B cell (primary cell): ENCODE results near the gene PCDH1. TPM values are rescaled to one million over a fixed set of nuclear protein-coding genes. Genes with fewer than 3 reads are reported as not detected.
A peak's percentile ranks its signal among the peaks of the same experiment; 100 is the strongest.

Experiments
- ATAC-seq: fragments of 200-7000 bp; cut with Tn5 transposase; one replicate; pipeline ENCODE4 v1.10.0; 2021; ENCODE audit warnings: low read depth, mild to moderate bottlenecking, moderate number of reproducible peaks, moderate library complexity
- CTCF ChIA-PET: fragments of 350-600 bp; sonication (Branson Sonifier 250); formaldehyde crosslinking; loops from one replicate; lab custom pipeline; 2021; ENCODE audit warnings: antibody characterized with exemption, inconsistent platforms; lab: Charles Lee
- POLR2A ChIA-PET: fragments of 350-600 bp; sonication (Branson Sonifier 250); formaldehyde crosslinking; loops from one replicate; lab custom pipeline; 2021; ENCODE audit warnings: antibody characterized with exemption; lab: Charles Lee
- DNase-seq: peaks from one replicate; pipeline ENCODE4 v3.0.0; 2013
- H2AFZ ChIP-seq: 2 replicates; pipeline ENCODE4 v1.6.1; 2012; ENCODE audit warnings: mild to moderate bottlenecking, low read depth, low read length; ENCODE audit not compliant: insufficient read depth, poor library complexity, severe bottlenecking
- H3K27ac ChIP-seq, 2 donors: 1 replicate in 1 of 2; 2 replicates in 1 of 2; pipeline ENCODE4 v1.5.1; 2012 to 2013; ENCODE audit warnings: low read length in 2 of 2, mild to moderate bottlenecking in 2 of 2, moderate library complexity in 1 of 2
- H3K27me3 ChIP-seq, 4 experiments: fragments of 200-600 bp in 1 of 4; sonication (generic) in 1 of 4; replicated peaks in 1 of 4; 1 replicate in 2 of 4; 2 replicates in 2 of 4; pipeline versions ENCODE4 v1.6.1 to v1.7.0; 2013 to 2016; ENCODE audit warnings: low read length in 3 of 4, mild to moderate bottlenecking in 2 of 4, mixed read lengths in 1 of 4, moderate library complexity in 1 of 4; ENCODE audit not compliant: insufficient read depth in 4 of 4, control insufficient read depth in 3 of 4; ENCODE audit errors: control extremely low read depth in 1 of 4
- H3K36me3 ChIP-seq, 2 experiments: replicated peaks in 1 of 2; 1 replicate in 1 of 2; 2 replicates in 1 of 2; pipeline versions ENCODE4 v1.6.1 to v1.7.1; 2013; ENCODE audit warnings: low read length in 1 of 2; ENCODE audit not compliant: insufficient read depth in 2 of 2, control insufficient read depth in 1 of 2; ENCODE audit errors: control extremely low read depth in 1 of 2, extremely low read depth in 1 of 2
- H3K4me1 ChIP-seq, 2 donors: fragments of 200-600 bp in 1 of 2; sonication (generic) in 1 of 2; 1 replicate in 1 of 2; 2 replicates in 1 of 2; pipeline versions ENCODE4 v1.5.1 to v1.6.1; 2013 to 2017; ENCODE audit warnings: low read length in 2 of 2; ENCODE audit not compliant: control insufficient read depth in 2 of 2, insufficient read depth in 2 of 2
- H3K4me2 ChIP-seq: replicated peaks from 2 replicates; pipeline ENCODE3; 2012; ENCODE audit warnings: mild to moderate bottlenecking, low read depth, low read length; ENCODE audit not compliant: poor library complexity, severe bottlenecking
- H3K4me3 ChIP-seq, 5 experiments: fragments of 200-600 bp in 1 of 5; sonication (generic) in 1 of 5; 1 replicate in 3 of 5; 2 replicates in 2 of 5; pipeline versions ENCODE4 v1.5.1 to v1.7.0; 2011 to 2016; ENCODE audit warnings: low read length in 4 of 5, mild to moderate bottlenecking in 4 of 5, low read depth in 2 of 5, control low read depth in 1 of 5, moderate library complexity in 1 of 5; ENCODE audit not compliant: insufficient read depth in 1 of 5; ENCODE audit errors: control extremely low read depth in 1 of 5, extremely low read depth in 1 of 5
- H3K79me2 ChIP-seq: fragments of 200-600 bp; sonication (generic); one replicate; pipeline ENCODE4 v1.6.0; 2016; ENCODE audit warnings: low read length; ENCODE audit not compliant: control insufficient read depth, insufficient read depth
- H3K9ac ChIP-seq: fragments of 200-600 bp; sonication (generic); 2 replicates; pipeline ENCODE4 v1.6.1; 2017; ENCODE audit warnings: mild to moderate bottlenecking, low read length, moderate library complexity
- H3K9me3 ChIP-seq, 3 donors: one replicate each; pipeline versions ENCODE4 v1.6.1 to v1.7.1; 2013; ENCODE audit warnings: low read length in 2 of 3; ENCODE audit not compliant: control insufficient read depth in 2 of 3, insufficient read depth in 1 of 3; ENCODE audit errors: control extremely low read depth in 1 of 3
- H4K20me1 ChIP-seq: 2 replicates; pipeline ENCODE4 v1.6.0; 2012; ENCODE audit warnings: mild to moderate bottlenecking, low read length; ENCODE audit not compliant: insufficient read depth, control insufficient read depth, poor library complexity, severe bottlenecking
- H3K27ac Mint-ChIP-seq: one replicate; pipeline ENCODE4 v1.8.0; 2021; ENCODE audit warnings: mixed read lengths
- H3K27me3 Mint-ChIP-seq: one replicate; pipeline ENCODE4 v1.8.0; 2021; ENCODE audit warnings: mixed read lengths
- H3K4me1 Mint-ChIP-seq: one replicate; pipeline ENCODE4 v1.8.0; 2021; ENCODE audit warnings: mixed read lengths
- H3K4me3 Mint-ChIP-seq: one replicate; pipeline ENCODE4 v1.8.0; 2021; ENCODE audit warnings: mixed read lengths
- H3K9me3 Mint-ChIP-seq: one replicate; pipeline ENCODE4 v1.8.0; 2022; ENCODE audit warnings: mixed read lengths; ENCODE audit not compliant: insufficient read depth
- EZH2 ChIP-seq: IDR thresholded peaks from 2 replicates; pipeline ENCODE4 v1.6.1; 2012; ENCODE audit warnings: borderline replicate concordance, low read depth, mild to moderate bottlenecking, moderate library complexity, low read length; ENCODE audit not compliant: insufficient read depth, poor library complexity, severe bottlenecking
- WGBS: methylation state at CpG from one replicate; pipeline ENCODE4 v1.1.5; 2013; ENCODE audit warnings: missing lambda C conversion rate; ENCODE audit not compliant: insufficient coverage; 5-methylcytosine and 5-hydroxymethylcytosine counted together
- intact Hi-C: fragments of 100-400 bp; cut with micrococcal nuclease; formaldehyde crosslinking; loops from one replicate; pipeline ENCODE4 v1.10.0; 2022
- polyA plus RNA-seq: library from polyadenylated mRNA; depleted of rRNA; stranded (reverse); fragments of >200 nt; gene quantifications from 2 replicates; pipeline ENCODE4 v1.2.3, GENCODE V29; 2012
- total RNA-seq, 2 donors: library from RNA; stranded (reverse); fragments of 120-200 nt in 1 of 2; gene quantifications; 1 replicate in 1 of 2; 2 replicates in 1 of 2; pipeline versions ENCODE4 v1.2.3 to v1.2.4, GENCODE V29; 2013 to 2022
- TF ChIP-seq, protein P1 (sequence below): fragments of 200-600 bp; IDR thresholded peaks from one replicate; pipeline ENCODE4 v1.8.0; 2022; ENCODE audit warnings: antibody characterized with exemption, mild to moderate bottlenecking

PCDH1 gene
- total and polyA plus RNA-seq, 2 donors (not counting 1 experiment from before 2014, with no cell fraction given) = 0.06 TPM; not detected in 1

DNA sequence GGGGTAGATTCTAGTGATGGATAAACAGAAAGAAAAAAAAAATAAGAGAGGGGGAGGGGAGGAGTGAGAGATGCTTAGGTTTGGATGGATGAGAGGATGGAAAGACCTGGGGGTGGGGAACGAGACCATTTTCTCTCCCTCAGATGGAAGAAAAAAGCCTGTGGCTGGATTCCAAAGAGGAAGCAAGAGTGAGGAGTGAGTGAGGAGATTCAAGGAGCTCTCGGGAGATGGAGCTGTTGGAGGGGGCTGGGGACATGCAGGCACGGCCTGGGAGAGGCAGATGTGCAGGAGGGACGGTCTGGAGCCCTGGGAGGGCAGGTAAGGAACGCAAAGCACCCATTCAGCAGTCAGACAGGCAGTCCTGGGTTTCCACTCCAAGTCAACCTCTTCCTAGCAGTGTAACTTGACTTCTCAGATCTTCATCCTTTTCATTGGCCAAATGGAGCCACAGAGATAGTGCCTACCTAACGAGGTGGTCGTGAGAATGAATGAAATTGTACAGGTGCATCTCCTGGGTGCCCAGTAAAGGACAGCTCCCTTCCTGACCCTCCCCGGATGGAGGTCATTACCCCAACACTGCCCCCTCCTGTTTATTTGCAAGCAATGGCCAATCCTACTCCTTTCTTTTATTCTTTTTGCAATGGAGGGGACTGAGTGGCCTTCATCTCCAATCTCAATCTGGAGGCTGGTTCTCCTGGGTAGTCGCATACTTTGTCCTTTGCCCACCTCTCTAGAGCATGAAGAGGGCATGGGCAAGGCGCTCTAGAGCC, 52.2 kb downstream of the PCDH1 start:
- Histone ChIP-seq H3K9ac (no peak overlapping the region), H3K4me2 (no peak overlapping the region), H2AFZ (no peak overlapping the region), H3K79me2 (no peaks in the 10 kb centered on the region), H3K27ac (no peak overlapping the region), H3K36me3 (no peaks in the 10 kb centered on the region), H3K4me3 (no peak overlapping the region), H3K27me3 (no peaks in the 10 kb centered on the region), H3K9me3 (no peaks in the 10 kb centered on the region), H4K20me1 (no peaks in the 10 kb centered on the region), H3K4me1 (no peaks in the 10 kb centered on the region)
- TF ChIP-seq, protein P1, sequence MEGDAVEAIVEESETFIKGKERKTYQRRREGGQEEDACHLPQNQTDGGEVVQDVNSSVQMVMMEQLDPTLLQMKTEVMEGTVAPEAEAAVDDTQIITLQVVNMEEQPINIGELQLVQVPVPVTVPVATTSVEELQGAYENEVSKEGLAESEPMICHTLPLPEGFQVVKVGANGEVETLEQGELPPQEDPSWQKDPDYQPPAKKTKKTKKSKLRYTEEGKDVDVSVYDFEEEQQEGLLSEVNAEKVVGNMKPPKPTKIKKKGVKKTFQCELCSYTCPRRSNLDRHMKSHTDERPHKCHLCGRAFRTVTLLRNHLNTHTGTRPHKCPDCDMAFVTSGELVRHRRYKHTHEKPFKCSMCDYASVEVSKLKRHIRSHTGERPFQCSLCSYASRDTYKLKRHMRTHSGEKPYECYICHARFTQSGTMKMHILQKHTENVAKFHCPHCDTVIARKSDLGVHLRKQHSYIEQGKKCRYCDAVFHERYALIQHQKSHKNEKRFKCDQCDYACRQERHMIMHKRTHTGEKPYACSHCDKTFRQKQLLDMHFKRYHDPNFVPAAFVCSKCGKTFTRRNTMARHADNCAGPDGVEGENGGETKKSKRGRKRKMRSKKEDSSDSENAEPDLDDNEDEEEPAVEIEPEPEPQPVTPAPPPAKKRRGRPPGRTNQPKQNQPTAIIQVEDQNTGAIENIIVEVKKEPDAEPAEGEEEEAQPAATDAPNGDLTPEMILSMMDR = peak; percentile 24
- TF ChIP-seq EZH2 = no peak
- H3K27ac Mint-ChIP-seq = no peak overlapping the region
- ChIA-PET POLR2A (no interaction called here), CTCF (interaction anchor here (0.6 to 2.3 kb wide), 9 partner anchors 8 to 161 kb away, joined by 3 to 13 read pairs (median 4); partner anchors contain the start of gene PCDH1)
- 82% methylated on average over 8 of the region's 10 CpGs for WGBS
- no peak overlapping the region for H3K4me3 Mint-ChIP-seq
- intact Hi-C loops = loop anchor here (1.0 kb wide), 1 partner anchor 124 kb away; no protein-coding TSS in a partner anchor
- H3K27me3 Mint-ChIP-seq = peaks cover 36% of the 10 kb centered on the region
- H3K9me3 Mint-ChIP-seq = no peaks in the 10 kb centered on the region
- ATAC-seq = no peak
- no peaks in the 10 kb centered on the region for H3K4me1 Mint-ChIP-seq
- DNase-seq = peak; percentile 19

DNA sequence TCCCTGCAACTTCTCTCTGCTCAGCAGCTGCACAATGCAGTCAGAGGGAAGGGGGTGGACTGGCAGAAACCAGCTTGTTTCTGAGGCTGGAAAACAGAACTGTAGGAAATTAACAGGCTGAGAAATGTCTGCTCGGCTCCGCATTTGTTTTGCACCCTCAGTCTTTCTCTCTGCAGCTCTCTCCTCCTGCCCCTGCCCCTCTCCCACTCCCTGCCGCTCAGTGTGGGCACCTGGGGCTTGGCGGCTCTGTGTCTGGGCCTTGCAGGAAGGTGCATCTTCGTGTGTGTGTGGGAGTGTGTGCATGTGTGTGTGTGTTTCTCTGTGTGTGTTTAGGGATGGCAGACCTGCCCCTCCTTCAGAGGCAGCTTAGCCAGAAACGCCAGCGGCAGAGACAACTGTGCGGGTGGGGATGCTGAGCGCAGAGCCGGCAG, 53.0 kb downstream of the PCDH1 start:
- H3K4me2 ChIP-seq = no peak overlapping the region
- H3K79me2 ChIP-seq = no peaks in the 10 kb centered on the region
- CTCF ChIA-PET = interaction anchor here (0.7 to 2.3 kb wide), 6 partner anchors 10 to 160 kb away, joined by 3 to 13 read pairs (median 4); partner anchors contain the start of gene PCDH1
- peaks cover 32% of the 10 kb centered on the region for H3K27me3 Mint-ChIP-seq
- 33% methylated on average over 5 of the region's 10 CpGs for WGBS
- intact Hi-C loops = no loop called here
- H3K4me3 ChIP-seq = no peak overlapping the region
- H3K36me3 ChIP-seq = no peaks in the 10 kb centered on the region
- DNase-seq (no peak), ATAC-seq (no peak)
- no peaks in the 10 kb centered on the region for H3K9me3 Mint-ChIP-seq
- H3K27ac Mint-ChIP-seq = no peak overlapping the region
- no peak overlapping the region for H3K27ac ChIP-seq
- no peaks in the 10 kb centered on the region for H3K9me3 ChIP-seq
- no peaks in the 10 kb centered on the region for H3K4me1 Mint-ChIP-seq
- H3K9ac ChIP-seq = no peak overlapping the region
- no peaks in the 10 kb centered on the region for H3K27me3 ChIP-seq
- H3K4me3 Mint-ChIP-seq = no peak overlapping the region
- POLR2A ChIA-PET = no interaction called here
- H2AFZ ChIP-seq = no peak overlapping the region
- no peaks in the 10 kb centered on the region for H4K20me1 ChIP-seq
- no peaks in the 10 kb centered on the region for H3K4me1 ChIP-seq
- TF ChIP-seq EZH2 = no peak
- TF ChIP-seq, protein P1 = no peak
